Activated naive CD4-positive, alpha-beta T cell treated with anti-CD3 and anti-CD28 coated beads for 36 hours (primary cell): ENCODE data around the gene TRIM59. TPM values are rescaled to one million over a fixed set of nuclear protein-coding genes. Genes with fewer than 3 reads are reported as not detected.

Experiments
- microRNA-seq: library from miRNA; unstranded; fragments of <30 nt; microRNA quantifications from one replicate; pipeline ENCODE4 v1.2.0, GENCODE V29; 2022; ENCODE audit warnings: borderline microRNAs expressed, borderline replicate concordance
- total RNA-seq, 2 experiments: library from RNA; stranded (reverse); gene quantifications; one replicate each; pipeline ENCODE4 v1.2.3, GENCODE V29; 2021

TRIM59 gene
- total RNA-seq, 2 experiments from 2014 or later, result 25.8 TPM

Small RNA genes within 50 kb of the gene (microRNA-seq; reads per million reads assigned to microRNA genes)
- gene MIR15B, result 2,588 reads per million, percentile 91 among the genes with 10 or more reads in this experiment
- 494 reads per million, percentile 78 among the genes with 10 or more reads in this experiment for gene MIR16-2

Other genes with a start within 250 kb of the TRIM59 start
- not detected for gene C3orf80, start 224.4 kb downstream of the TRIM59 start, total RNA-seq
- 1 to 10 TPM; 9.3 to 9.9 TPM for gene IFT80, start 50.6 kb downstream of the TRIM59 start, total RNA-seq
- gene SMC4, start 50.1 kb downstream of the TRIM59 start, total RNA-seq, result 100 to 1,000 TPM; 187 to 191 TPM
- 10 to 100 TPM; 43.2 to 59.4 TPM for gene KPNA4, start 115.8 kb upstream of the TRIM59 start, total RNA-seq
- gene ARL14, start 227.4 kb upstream of the TRIM59 start, total RNA-seq, result not detected